Measurements from ENCODE around the gene ALAS1. TPM values are rescaled to one million over a fixed set of nuclear protein-coding genes. Genes with fewer than 3 reads are reported as not detected.

ALAS1 gene
- polyA plus RNA-seq, 3 donors = 46.6 to 52.6 (median 48.8) TPM

GRCh38 chr3:52196977-52197376 lies 983 bp upstream of the ALAS1 start:
- DNase-seq (ENCODE audit: low read depth in 3 of 3, low spot score in 2 of 3) = no peak

- DNase-seq (ENCODE audit: low read depth in 3 of 3, low spot score in 2 of 3) = no peak
Measured at GRCh38 chr3:52197499-52197841, 490 bp upstream of the ALAS1 start.

- DNase-seq (ENCODE audit: low read depth in 3 of 3, low spot score in 2 of 3) = no peak
Measured at GRCh38 chr3:52198643-52199608, 966 bp downstream of the ALAS1 start.

- no peak for DNase-seq (ENCODE audit: low read depth in 3 of 3, low spot score in 2 of 3)
Measured at GRCh38 chr3:52200981-52201679, 3.2 kb downstream of the ALAS1 start.

- DNase-seq (ENCODE audit: low read depth in 3 of 3, low spot score in 2 of 3) = no peak
Measured at GRCh38 chr3:52202384-52203077, 4.6 kb downstream of the ALAS1 start.

GRCh38 chr3:52203701-52204100 lies 5.7 kb downstream of the ALAS1 start:
- no peak for DNase-seq (ENCODE audit: low read depth in 3 of 3, low spot score in 2 of 3)

GRCh38 chr3:52204337-52205073 lies 6.5 kb downstream of the ALAS1 start:
- DNase-seq (ENCODE audit: low read depth in 3 of 3, low spot score in 2 of 3) = no peak

- DNase-seq (ENCODE audit: low read depth in 3 of 3, low spot score in 2 of 3) = no peak
Measured at GRCh38 chr3:52205727-52206372, 7.9 kb downstream of the ALAS1 start.

- DNase-seq (ENCODE audit: low read depth in 3 of 3, low spot score in 2 of 3) = no peak
Measured at GRCh38 chr3:52208556-52208955, 10.6 kb downstream of the ALAS1 start.

- no peak for DNase-seq (ENCODE audit: low read depth in 3 of 3, low spot score in 2 of 3)
Measured at GRCh38 chr3:52210037-52210436, 12.1 kb downstream of the ALAS1 start.

- DNase-seq (ENCODE audit: low read depth in 3 of 3, low spot score in 2 of 3) = no peak
Measured at GRCh38 chr3:52210550-52211046, 12.6 kb downstream of the ALAS1 start.

GRCh38 chr3:52211268-52211891 lies 13.4 kb downstream of the ALAS1 start:
- no peak for DNase-seq (ENCODE audit: low read depth in 3 of 3, low spot score in 2 of 3)

GRCh38 chr3:52213005-52213404 lies 15.0 kb downstream of the ALAS1 start:
- no peak for DNase-seq (ENCODE audit: low read depth in 3 of 3, low spot score in 2 of 3)

- DNase-seq (ENCODE audit: low read depth in 3 of 3, low spot score in 2 of 3) = no peak
Measured at GRCh38 chr3:52213901-52214300, 15.9 kb downstream of the ALAS1 start.

- no peak for DNase-seq (ENCODE audit: low read depth in 3 of 3, low spot score in 2 of 3)
Measured at GRCh38 chr3:52215351-52215750, 17.4 kb downstream of the ALAS1 start.

GRCh38 chr3:52216585-52217408 lies 18.8 kb downstream of the ALAS1 start:
- DNase-seq (ENCODE audit: low read depth in 3 of 3, low spot score in 2 of 3) = no peak

- no peak for DNase-seq (ENCODE audit: low read depth in 3 of 3, low spot score in 2 of 3)
Measured at GRCh38 chr3:52217409-52217805, 19.4 kb downstream of the ALAS1 start.

- DNase-seq (ENCODE audit: low read depth in 3 of 3, low spot score in 2 of 3) = no peak
Measured at GRCh38 chr3:52218026-52218425, 20.1 kb downstream of the ALAS1 start.

- DNase-seq (ENCODE audit: low read depth in 3 of 3, low spot score in 2 of 3) = no peak
Measured at GRCh38 chr3:52218454-52218853, 20.5 kb downstream of the ALAS1 start.

Measured in right renal cortex interstitium (tissue), 3 donors.